WI38 (cell line): ENCODE measurements around the gene PRKAA2.
"Not testable (repeated sequence)": the region's sequence is repeated elsewhere in the genome, so short reads cannot be mapped to it uniquely, and the experiment has no call there.

Experiments used
- H3K4me3 ChIP-seq: 2 replicates; pipeline ENCODE4 v1.5.1; 2011; ENCODE audit warnings: low read depth, mild to moderate bottlenecking, control low read depth, low read length
- TF ChIP-seq, protein P1 (sequence below): IDR thresholded peaks from 2 replicates; pipeline ENCODE4 v1.5.1; 2012; ENCODE audit warnings: low read depth, mild to moderate bottlenecking, control low read depth, low read length

Gene PRKAA2

DNA sequence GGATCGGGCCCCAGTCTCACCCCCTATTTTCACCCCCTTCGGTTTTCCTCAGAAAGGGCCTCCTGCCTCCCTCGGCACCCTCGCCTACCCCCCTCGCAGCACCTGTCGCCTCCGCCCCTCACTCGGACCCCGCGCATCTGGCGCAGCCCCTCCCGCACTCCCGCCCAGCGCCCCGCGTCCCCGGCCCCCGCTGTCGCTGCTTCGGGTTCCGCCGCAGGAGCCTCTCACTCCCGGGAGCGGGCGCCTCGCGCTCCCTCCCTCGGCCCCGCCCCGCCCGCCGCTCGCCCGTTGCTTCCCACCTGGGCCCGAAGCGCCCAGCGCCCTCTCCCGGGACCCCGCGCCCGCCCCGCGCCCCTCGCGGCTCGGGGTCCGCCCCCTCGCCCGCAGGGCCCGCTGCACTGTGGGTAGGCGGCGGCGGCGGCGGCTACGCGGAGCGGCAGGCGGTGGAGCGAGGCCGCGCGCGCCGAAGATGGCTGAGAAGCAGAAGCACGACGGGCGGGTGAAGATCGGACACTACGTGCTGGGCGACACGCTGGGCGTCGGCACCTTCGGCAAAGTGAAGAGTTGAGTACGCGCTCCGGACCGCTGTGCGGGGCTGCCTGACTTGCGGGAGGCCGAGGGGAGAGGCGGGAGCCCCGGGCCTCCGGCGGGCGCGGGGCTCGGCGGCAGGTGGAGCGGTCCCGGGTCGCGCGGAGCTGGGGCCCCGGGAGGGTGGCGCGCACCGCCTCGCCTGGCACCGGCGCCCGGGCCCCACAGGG is at the start of gene PRKAA2:
TSS of gene PRKAA2 (plus strand) at position 396 of the 758 bp plus-strand sequence. CDS start at position 470, 74 bp downstream.
- TF ChIP-seq, protein P1, sequence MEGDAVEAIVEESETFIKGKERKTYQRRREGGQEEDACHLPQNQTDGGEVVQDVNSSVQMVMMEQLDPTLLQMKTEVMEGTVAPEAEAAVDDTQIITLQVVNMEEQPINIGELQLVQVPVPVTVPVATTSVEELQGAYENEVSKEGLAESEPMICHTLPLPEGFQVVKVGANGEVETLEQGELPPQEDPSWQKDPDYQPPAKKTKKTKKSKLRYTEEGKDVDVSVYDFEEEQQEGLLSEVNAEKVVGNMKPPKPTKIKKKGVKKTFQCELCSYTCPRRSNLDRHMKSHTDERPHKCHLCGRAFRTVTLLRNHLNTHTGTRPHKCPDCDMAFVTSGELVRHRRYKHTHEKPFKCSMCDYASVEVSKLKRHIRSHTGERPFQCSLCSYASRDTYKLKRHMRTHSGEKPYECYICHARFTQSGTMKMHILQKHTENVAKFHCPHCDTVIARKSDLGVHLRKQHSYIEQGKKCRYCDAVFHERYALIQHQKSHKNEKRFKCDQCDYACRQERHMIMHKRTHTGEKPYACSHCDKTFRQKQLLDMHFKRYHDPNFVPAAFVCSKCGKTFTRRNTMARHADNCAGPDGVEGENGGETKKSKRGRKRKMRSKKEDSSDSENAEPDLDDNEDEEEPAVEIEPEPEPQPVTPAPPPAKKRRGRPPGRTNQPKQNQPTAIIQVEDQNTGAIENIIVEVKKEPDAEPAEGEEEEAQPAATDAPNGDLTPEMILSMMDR = no peak
- peak within 1 kb of the TSS; percentile 68 for H3K4me3 ChIP-seq

DNA sequence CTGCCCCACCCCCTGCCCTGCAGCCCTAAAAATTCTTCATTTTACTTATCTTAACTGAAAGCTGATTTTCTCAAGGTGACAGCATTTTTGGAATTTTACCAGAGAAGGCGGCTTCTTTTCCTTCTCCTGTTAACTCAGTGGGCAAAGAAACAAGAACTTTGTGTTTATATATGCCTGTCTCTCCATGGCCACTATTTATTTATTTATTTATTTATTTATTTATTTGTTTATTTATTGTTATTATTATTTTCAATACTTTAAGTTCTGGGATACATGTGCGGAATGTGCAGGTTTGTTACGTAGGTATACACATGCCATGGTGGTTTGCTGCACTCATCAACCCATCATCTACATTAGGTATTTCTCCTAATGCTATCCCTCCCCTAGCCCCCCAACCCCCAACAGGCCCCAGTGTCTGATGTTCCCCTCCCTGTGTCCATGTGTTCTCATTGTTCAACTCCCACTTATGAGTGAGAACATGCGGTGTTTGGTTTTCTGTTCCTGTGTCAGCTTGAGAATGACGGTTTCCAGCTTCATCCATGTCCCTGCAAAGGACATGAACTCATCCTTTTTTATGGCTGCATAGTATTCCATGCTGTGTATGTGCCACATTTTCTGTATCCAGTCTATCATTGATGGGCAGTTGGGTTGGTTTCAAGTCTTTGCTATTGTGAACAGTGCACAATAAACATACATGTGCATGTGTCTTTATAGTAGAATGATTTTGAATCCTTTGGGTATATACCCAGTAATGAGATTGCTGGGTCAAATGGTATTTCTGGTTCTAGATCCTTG is 49.5 kb upstream of the PRKAA2 start:
- not testable (repeated sequence) for H3K4me3 ChIP-seq

DNA sequence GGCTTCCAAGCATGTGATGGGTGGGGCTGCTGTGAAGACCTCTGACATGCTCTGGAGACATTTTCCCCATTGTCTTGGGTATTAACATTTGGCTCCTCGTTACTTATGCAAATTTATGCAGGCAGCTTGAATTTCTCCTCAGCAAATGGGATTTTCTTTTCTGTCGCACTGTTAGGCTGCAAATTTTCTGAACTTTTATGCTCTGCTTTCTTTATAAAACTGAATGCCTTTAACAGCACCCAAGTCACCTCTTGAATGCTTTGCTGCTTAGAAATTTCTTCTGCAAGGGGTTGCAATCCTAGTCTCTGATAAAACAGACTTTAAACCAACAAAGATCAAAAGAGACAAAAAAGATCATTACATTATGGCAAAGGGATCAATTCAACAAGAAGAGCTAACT is 35.0 kb upstream of the PRKAA2 start:
- not testable (repeated sequence) for H3K4me3 ChIP-seq

DNA sequence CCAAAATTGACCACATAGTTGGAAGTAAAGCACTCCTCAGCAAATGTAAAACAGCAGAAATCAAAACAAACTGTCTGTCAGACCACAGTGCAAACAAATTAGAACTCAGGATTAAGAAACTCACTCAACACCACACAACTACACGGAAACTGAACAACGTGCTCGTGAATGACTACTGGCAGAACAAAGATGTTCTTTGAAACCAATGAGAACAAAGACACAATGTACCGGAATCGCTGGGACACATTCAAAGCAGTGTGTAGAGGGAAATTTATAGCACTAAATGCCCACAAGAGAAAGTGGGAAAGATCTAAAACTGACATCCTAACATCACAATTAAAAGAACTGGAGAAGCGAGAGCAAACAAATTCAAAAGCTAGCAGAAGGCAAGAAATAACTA is 34.3 kb upstream of the PRKAA2 start:
- not testable (repeated sequence) for H3K4me3 ChIP-seq

DNA sequence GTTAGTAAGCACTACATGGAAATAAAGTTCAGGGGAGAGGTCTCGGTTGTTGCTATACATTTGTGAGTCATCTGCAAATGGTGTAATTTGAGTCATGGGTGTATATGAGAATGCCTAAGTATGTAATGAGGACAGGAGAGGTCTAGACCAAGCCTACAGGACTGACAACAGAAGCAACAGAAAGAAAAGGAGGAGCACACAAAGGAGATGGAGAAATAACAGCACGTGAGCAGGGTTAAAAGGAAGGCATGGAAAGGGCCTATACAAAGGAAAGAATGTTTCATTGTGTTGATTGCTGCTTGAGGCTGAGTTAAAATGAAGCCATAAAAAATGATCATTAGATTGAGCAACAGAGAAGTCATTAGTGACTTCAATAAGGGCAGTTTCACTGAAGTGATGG is 28.0 kb upstream of the PRKAA2 start:
- TF ChIP-seq, protein P1 = no peak
- no peak overlapping the region for H3K4me3 ChIP-seq

DNA sequence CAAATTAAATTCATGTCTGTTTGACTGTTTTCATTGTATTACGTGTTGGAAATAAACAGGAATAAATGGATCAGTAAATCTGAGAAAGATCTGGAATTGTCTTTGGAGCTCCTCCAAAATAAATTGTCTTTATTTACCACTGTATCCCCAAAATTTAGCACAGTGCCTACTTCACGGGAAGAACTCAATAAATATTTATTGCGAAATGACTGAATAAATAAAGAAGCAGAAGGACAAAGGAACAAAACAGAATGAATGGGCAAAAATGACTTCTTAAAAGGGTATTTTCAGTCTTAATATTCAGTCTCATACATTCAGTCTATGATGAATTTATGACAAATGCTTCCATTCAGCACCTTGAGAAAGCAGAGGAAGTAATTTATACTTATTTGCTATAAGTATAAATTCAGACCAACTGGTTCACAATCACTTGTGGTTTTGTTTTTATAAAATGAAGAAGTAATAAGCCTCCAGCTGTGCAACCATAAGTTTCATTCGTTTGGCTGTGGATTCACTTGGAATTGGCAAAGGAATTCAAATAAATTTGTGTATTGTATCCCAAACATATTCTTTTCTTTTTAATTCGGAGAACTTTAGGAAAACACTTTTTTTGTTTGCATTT is 19.2 kb upstream of the PRKAA2 start:
- H3K4me3 ChIP-seq = no peak overlapping the region
- TF ChIP-seq, protein P1 = no peak

DNA sequence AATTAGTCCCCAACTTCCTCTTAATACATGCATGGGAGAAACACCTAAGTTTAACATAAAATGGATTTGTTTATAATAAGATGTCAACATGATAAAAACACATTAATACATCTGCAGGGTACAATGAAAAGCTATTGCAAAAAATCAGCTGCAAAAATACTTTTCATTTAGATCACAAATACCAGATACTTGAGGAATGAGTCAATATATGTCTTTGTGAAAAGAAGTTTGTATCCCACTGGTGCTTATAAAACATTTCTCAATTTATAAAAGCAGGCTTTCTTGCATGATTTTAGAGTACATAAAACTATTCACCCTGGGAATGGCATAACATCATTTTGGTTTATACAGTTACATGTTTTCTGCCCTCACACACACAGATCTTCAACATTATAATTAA is 18.6 kb upstream of the PRKAA2 start:
- no peak overlapping the region for H3K4me3 ChIP-seq
- TF ChIP-seq, protein P1 = no peak

DNA sequence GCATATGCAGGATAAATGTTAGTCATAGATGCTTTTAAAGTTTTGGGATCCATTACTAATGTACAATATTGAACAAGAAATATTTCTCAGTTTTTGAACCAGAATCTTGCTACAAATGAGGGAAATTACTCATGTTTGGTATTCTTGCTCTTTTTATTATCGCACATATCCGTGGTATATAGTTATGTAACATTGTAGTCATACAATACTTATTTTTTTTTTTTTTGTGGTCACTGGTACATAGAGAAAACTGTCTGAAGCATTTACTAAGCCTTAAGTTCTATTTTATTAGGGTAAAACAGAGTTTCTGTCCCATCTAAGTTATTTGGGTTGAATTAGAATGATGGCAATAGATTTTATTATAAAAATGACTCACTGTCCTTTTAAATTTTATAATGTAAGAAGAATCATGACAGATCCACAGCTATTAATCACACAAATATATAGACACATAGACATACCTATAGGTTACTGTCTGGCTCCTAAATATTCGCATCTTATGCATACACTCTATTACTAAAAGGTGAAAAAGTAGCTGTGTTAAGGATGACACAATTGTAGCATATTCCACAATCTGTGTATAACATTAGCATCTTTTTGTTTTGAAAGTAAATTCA is 18.0 kb upstream of the PRKAA2 start:
- TF ChIP-seq, protein P1 = no peak
- no peak overlapping the region for H3K4me3 ChIP-seq
